Left renal cortex interstitium (tissue), 4 donors: ENCODE measurements around the gene URB1. TPM values are rescaled to one million over a fixed set of nuclear protein-coding genes. Genes with fewer than 3 reads are reported as not detected.
A peak's percentile ranks its signal among the peaks of the same experiment; 100 is the strongest.
"Not testable (repeated sequence)": the region's sequence is repeated elsewhere in the genome, so short reads cannot be mapped to it uniquely, and the experiment has no call there.

Experiments used
- DNase-seq, 4 donors: peaks; one replicate each; pipeline ENCODE4 v3.0.0-alpha.2; 2013; ENCODE audit warnings: low read depth in 4 of 4, low spot score in 2 of 4, missing footprints in 1 of 4
- polyA plus RNA-seq, 4 donors: library from polyadenylated mRNA; unstranded; fragments of 120-200 nt; gene quantifications; one replicate each; pipeline ENCODE4 v1.2.1, GENCODE V29; 2013; ENCODE audit not compliant: insufficient read length in 4 of 4

URB1 gene
- polyA plus RNA-seq, 4 donors = 9.3 to 14.9 (median 12.9) TPM

GRCh38 chr21:32303385-32303784, 89.4 kb downstream of the URB1 start:
- no peak for DNase-seq

GRCh38 chr21:32302560-32302959, 90.3 kb downstream of the URB1 start:
- no peak for DNase-seq

- DNase-seq = no peak
Observed at GRCh38 chr21:32301596-32301995, 91.2 kb downstream of the URB1 start.

GRCh38 chr21:32300117-32300681, 92.6 kb downstream of the URB1 start:
- DNase-seq = no peak

GRCh38 chr21:32299695-32300094, 93.1 kb downstream of the URB1 start:
- DNase-seq = no peak

GRCh38 chr21:32298658-32299081, 94.1 kb downstream of the URB1 start, which contains the start of gene MRAP:
Gene MRAP, plus strand, starts transcription at chr21:32298855. Its CDS starts 117 bp downstream, at chr21:32298972.
- DNase-seq = no peak

GRCh38 chr21:32298148-32298559, 94.7 kb downstream of the URB1 start:
- no peak for DNase-seq

- no peak for DNase-seq
Observed at GRCh38 chr21:32297449-32297848, 95.4 kb downstream of the URB1 start.

GRCh38 chr21:32285476-32285875, 107.3 kb downstream of the URB1 start:
- DNase-seq = no peak

GRCh38 chr21:32282992-32283391, 109.8 kb downstream of the URB1 start:
- DNase-seq = no peak

GRCh38 chr21:32281531-32281930, 111.3 kb downstream of the URB1 start:
- DNase-seq = no peak

GRCh38 chr21:32279377-32279680, 113.5 kb downstream of the URB1 start:
- DNase-seq = no peak

- DNase-seq = peak; percentile 89 to 92 (median 90)
Observed at GRCh38 chr21:32278518-32279376, 114.1 kb downstream of the URB1 start, which contains the start of gene MIS18A. Gene MIS18A, minus strand, starts transcription at chr21:32279049. Its CDS starts 35 bp downstream, at chr21:32279014.

GRCh38 chr21:32278103-32278502, 114.7 kb downstream of the URB1 start:
- peak in 2 of 4 donors; percentile 18 to 31 for DNase-seq

- DNase-seq = no peak
Observed at GRCh38 chr21:32276671-32277070, 116.1 kb downstream of the URB1 start.

GRCh38 chr21:32270748-32271147, 122.1 kb downstream of the URB1 start:
- no peak for DNase-seq

GRCh38 chr21:32265321-32265720, 127.5 kb downstream of the URB1 start:
- DNase-seq = not testable (repeated sequence)

- no peak for DNase-seq
Observed at GRCh38 chr21:32261929-32262328, 130.9 kb downstream of the URB1 start.
